HG02885 (cell line): ENCODE results near the gene ANAPC10.
"Not testable (repeated sequence)": the region's sequence is repeated elsewhere in the genome, so short reads cannot be mapped to it uniquely, and the experiment has no call there.

Experiments used
- ATAC-seq: cut with Tn5 transposase; IDR thresholded peaks from one replicate; pipeline ENCODE4 v1.9.1; 2021; ENCODE audit warnings: mild to moderate bottlenecking; ENCODE audit not compliant: unreplicated experiment, poor library complexity

The ANAPC10 gene

GRCh38 chr4:145014365-145014764 lies 83.6 kb downstream of the ANAPC10 start:
- ATAC-seq = no peak

- ATAC-seq = no peak
These were observed 85.2 kb downstream of the ANAPC10 start for GRCh38 chr4:145012841-145013240.

GRCh38 chr4:145011636-145012035 lies 86.4 kb downstream of the ANAPC10 start:
- no peak for ATAC-seq

GRCh38 chr4:145010315-145010714 lies 87.7 kb downstream of the ANAPC10 start:
- not testable (repeated sequence) for ATAC-seq

DNA sequence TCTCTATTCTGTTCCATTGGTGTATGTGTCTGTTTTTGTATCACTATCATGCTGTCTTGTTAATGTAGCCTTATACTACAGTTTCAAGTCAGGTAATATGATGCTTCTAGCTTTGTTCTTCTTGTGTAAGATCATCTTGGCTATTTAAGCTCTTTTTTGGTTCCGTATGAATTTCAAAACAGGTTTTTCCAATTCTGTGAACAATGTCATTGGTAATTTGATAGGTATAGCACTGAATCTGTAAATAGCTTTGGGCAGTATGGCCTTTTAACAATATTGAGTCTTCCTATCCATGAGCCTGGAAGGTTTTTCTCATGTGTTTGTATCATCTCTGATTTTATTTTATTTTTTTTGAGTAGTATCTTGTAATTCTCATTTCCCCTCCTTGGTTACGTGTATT lies 94.3 kb downstream of the ANAPC10 start:
- no peak for ATAC-seq

DNA sequence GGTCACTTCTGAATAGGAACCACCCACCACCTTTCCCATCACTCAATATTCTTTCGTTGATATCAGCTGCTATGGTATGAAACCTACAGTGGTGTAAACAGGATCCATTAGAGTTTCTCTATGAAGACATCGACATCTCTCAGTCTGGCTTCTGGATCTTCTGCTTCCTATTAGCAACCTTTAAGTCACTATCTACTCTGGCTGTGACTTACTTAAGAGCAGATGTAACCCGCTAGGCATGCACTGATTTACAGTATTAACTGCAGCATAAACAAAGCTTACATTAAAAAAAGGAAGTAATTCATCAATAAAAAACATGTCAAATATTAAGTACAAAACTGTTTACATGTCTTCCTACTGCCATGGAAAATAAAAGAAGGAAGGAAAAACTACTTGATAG lies 96.4 kb downstream of the ANAPC10 start:
- no peak for ATAC-seq

- not testable (repeated sequence) for ATAC-seq
These were observed 97.3 kb downstream of the ANAPC10 start for GRCh38 chr4:145000656-145001055.

DNA sequence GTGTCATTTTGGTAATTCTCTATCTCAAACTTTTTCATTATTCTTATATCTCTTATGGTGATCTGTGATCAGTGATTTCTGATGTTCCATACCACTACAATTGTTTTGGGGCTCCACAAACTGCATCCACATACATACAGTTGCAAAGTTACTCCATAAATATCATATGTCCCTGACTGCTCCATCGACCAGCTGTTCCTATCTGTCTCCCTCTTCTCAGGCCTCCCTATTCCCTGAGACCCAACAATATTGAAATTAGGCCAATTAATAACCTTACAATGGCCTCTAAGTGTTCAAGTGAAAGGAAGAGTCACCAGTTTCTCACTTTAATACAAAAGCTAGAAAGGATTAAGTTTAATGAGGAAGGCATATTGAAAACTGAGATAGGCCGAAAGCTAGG lies 108.7 kb downstream of the ANAPC10 start:
- ATAC-seq = no peak

DNA sequence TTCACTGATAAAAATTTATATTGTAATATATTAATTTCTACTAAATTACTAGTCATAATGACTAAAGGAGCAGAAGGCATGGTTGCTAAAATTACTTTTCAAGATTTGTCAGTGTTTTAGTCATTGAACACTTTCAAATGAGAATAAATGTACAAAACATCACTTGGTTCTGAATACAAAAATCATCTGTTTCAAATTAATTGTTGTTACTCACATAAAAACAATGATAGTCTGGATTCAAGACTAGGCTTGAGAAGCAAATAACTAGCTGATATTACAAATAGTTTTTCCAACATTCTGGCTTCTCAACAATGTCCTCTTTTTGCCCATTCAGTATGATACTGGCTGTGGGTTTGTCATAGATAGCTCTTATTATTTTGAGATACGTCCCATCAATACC lies 112.5 kb downstream of the ANAPC10 start:
- ATAC-seq = no peak

DNA sequence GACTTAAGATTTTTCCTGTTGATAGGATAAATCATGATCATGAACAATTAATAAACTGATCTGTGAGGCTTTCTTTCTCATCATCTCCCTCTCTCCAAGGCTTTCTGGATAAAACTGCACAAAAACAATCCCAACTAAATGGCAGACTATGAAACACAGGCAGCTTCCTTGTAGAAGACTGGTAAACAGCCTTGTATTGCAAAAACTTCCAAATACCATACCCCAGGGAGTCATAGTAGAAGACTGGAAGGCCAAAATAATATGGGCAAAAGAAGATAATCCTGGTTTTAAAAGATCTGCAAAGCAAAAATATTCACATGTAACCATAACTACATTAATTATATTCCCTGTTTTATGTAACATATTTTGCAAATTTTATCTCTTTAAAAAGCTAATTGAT lies 113.0 kb downstream of the ANAPC10 start:
- ATAC-seq = no peak

GRCh38 chr4:144984241-144984640 lies 113.8 kb downstream of the ANAPC10 start:
- no peak for ATAC-seq

- no peak for ATAC-seq
These were observed 122.3 kb downstream of the ANAPC10 start for GRCh38 chr4:144975718-144976117.

DNA sequence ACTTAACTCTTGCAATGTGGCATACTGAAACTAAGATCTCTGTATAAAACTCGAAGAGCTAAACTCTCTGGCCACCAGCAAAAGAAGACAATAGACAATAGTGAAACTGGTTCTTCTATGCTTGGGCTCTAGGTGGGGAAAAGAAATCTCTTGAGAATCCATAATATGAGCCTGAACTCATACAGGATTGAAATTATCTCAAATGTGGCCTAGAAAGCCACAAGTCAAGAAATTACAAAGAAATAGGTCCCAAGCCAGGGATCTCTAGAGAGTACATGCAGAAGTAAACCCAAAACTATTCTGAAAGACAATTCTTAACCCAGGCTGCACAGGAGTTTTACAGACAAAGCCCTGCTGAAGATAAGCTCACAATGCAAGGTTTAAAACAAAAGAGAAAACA lies 127.4 kb downstream of the ANAPC10 start:
- ATAC-seq = peak; percentile 72

- ATAC-seq = no peak
These were observed 128.2 kb downstream of the ANAPC10 start for GRCh38 chr4:144969821-144970220.

DNA sequence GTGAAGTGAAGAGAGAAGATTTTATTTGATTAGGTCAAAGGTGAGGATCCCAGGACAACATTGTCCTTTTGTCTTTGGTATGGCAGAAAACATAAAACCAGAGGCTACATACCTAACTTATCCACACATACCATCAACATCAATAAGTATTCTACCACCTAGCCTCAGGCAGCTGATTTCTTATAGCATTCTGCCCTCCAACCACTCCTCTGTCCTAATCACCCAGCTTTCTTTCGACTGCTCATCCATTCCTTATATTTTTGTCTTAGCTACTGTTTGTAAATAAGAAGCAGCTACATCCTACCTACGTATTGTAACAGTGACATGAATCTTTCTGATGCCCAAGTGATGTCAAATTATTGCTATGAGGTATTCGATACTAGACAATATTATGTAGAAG lies 129.4 kb downstream of the ANAPC10 start:
- ATAC-seq = no peak

GRCh38 chr4:144967161-144967560 lies 130.8 kb downstream of the ANAPC10 start:
- ATAC-seq = peak; percentile 75

DNA sequence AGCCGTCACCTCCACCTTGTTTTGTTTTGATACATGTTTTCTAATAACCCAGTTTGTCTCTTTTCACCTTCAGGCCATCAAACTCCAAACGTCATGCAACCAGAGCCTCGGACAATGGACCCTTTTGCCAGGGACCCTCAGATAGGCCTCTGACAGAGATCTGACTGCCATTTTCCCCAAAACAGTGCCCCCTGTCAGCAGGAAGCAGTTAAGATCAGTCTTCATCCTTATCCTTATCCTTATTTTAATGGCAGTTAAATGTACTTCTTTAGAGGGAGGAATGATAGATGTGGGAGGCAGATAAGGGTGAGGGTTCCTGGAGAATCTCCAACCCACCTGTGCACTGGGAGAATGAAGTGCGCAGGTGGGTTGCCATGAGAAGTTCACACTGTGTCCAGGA lies 135.7 kb downstream of the ANAPC10 start:
- ATAC-seq = no peak

DNA sequence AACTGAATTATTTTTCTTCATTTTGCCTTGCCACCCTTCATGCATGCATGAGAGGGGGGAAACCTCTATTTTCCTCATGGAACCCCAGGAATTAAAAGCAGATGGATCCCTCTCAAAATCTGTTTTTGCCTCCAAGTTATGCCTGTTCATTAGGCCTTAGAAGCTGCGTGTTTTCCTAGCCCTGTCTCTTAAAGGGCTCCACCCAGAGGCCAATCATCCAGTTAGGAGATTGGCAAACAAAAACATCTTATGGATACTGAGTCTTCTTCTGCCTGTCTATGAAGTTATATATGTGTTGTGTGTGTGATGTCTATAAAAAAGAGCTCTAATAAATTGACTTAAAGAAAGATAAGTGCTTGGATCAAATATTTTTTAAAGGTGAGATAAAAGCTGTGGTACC lies 142.9 kb downstream of the ANAPC10 start:
- no peak for ATAC-seq

DNA sequence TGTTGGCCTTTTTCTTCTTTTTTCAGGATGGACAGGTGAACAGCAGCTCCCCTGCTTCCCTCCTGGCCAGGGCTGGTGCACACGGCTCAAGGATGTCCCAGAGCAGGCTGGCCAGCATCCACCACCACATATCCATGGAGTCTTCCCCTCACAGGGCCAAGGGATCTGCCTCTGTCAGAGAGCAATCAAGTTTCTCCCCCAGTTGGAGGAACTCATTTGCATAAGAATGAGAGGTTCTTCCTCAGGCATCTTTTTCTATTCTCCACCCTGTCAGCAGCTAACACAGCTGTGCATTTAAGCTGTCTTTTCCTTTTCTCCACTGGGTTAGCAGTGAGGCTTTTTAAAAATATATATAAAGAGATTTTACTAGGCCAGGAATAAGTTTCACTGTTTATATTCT lies 143.8 kb downstream of the ANAPC10 start:
- ATAC-seq = no peak

- no peak for ATAC-seq
These were observed 149.6 kb downstream of the ANAPC10 start for GRCh38 chr4:144948421-144948820.

DNA sequence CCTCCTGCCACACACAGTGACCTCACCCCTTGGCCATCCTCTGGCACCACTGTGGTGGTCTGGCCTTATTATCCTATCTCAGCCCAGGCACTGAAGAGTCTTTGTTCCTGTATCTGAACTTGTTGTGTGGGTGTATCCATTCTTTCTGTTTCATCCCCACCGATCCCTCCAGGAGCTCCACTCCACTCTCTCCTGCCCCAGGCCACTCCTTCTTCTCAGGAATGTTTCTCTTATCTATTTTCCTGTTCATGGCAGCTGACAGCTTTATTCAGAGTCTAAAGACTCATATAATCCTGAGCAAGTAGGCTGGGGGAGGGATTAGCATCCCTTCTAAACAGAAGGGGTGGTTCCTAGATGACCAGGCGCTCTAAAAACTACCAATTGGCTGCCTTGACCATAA lies 150.0 kb downstream of the ANAPC10 start:
- no peak for ATAC-seq
